GM18499 (cell line): ENCODE results near the gene LPIN3.

ENCODE experiments used
- ATAC-seq: cut with Tn5 transposase; IDR thresholded peaks from one replicate; pipeline ENCODE4 v1.9.1; 2021; ENCODE audit warnings: moderate number of reproducible peaks; ENCODE audit not compliant: insufficient read depth, unreplicated experiment

Gene LPIN3

DNA sequence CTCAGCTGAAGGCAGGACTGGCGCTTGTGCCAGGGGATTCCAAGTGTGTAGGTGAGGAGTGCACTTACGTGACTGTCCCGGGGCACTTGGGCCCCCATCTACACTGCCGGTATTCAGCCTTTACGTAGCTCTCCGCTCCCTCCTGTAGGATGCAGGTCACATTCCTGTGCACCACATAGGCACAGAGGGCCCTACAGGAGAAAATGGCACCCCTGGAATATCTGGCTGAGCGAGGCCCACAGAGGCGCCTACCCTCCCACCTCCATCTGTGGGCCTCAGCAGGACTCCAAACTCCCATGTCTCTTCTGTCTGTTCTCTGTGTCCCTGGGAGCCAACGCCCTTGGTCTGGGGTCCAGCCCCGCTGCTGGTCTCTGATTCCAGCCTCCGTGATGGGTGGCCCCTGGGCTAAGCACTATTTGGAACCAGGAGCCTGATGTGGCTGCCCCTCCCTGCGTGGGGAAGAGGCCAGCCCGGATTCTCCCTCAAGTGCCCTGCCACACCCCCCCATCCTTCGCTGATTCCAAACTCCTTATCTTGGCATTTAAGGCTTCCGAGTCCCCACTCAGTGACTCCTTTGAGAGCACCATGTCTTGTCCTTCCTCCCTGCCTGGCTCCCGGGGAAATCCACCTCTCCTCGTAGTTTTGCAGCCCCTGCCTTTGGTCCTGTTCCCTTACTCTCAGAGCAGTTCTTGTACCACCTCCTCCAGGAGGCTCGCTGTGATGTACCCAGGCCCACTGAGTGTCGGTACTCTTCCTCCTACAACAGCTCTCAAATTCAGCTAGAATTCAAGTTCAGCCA is 24.5 kb downstream of the LPIN3 start:
- no peak for ATAC-seq

GRCh38 chr20:41365777-41366545 is 25.3 kb downstream of the LPIN3 start:
- no peak for ATAC-seq

GRCh38 chr20:41366546-41367392 is 26.1 kb downstream of the LPIN3 start, which contains the start of gene EMILIN3:
Gene EMILIN3 (minus strand): TSS chr20:41366818. CDS start chr20:41366634, 184 bp downstream.
- ATAC-seq, result no peak

- ATAC-seq, result no peak
Measured at GRCh38 chr20:41367393-41367695, 26.7 kb downstream of the LPIN3 start.

- no peak for ATAC-seq
Measured at GRCh38 chr20:41367956-41368355, 27.3 kb downstream of the LPIN3 start.

DNA sequence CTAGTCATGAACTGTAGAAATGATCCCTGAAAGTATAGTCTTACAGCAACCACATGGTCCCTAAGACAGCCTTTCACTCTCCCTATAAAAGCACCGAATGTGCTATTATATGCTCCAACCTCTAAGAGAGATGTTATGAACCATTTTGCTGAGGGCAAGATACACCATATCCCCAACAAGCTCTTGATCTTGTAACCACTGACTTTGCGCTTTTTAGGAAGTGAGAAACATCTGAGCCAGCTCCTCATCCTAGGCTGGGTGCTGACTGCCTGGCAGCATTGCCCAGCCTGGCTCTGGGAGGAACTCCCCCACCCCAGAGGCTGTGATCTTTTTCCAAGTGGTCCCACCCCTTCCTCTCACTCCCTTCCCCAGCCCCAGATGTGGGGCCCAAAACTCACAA is 29.1 kb downstream of the LPIN3 start:
- ATAC-seq, result no peak

DNA sequence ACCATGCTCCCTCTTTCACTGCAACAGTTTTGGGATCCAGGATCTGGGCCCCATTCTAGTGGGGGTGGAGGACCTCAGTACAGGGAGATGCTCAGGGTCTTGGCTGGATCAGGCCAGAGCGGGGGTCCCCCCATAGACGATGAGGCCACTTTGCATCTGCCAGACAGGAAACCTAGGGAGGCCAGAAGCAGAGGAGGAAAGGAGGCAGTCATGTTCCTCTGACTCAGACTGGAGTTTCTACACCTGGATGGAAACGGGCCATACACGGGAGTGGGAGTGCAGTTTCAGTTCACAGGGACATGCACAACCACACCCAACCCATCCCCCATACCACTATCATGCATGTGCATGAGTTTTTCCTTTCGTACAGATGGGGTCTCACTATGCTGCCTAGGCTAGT is 29.6 kb downstream of the LPIN3 start:
- ATAC-seq, result no peak

GRCh38 chr20:41371371-41371770 is 30.8 kb downstream of the LPIN3 start:
- no peak for ATAC-seq

DNA sequence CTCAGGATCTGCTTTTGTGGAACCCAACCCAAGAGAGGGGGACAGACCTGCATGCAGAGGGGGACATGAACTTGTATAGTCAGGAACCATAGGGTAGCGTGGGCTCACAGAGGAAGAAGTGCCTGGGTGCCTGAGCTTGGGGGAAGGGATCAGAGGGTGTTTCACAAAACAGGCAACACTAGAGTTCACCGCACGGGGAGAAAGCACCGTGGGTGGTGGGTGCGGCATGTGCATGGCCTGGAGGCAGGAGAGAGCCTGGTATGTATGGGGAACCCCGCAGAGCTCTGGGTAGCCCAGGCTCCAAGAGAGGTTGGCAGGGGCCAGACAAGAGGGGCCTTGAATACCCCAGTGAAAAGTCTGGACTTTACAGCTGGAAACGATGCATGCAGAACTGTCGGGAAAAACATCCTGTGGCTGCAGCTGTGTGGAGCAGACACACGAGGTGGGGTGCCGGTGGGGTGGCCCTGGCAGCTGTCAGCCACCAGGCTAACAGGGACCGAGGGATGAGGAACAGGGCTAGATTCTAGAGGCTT is 32.7 kb downstream of the LPIN3 start:
- no peak for ATAC-seq

GRCh38 chr20:41373931-41374920 is 33.6 kb downstream of the LPIN3 start:
- no peak for ATAC-seq

DNA sequence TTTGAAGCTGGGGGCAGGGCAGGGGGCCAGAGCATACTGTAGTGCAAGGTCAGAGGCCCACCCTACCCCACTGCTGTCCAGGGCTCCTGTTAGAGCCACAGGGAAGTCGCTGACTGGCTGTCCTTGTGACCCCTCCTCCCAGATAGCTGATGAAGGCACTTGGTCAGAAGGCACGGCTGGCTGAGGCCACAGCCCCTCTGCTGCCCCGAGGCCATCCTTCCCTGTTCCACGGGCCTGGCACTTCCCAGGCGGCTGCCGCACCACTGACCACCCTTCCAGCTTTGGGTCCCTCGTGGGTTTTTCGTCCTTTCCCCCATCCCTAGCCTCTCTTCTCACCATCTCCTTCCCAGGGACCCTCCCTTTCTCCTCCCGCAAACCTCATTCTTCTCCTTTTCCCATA is 35.2 kb downstream of the LPIN3 start:
- no peak for ATAC-seq

GRCh38 chr20:41376349-41376748 is 35.7 kb downstream of the LPIN3 start:
- ATAC-seq, result no peak

DNA sequence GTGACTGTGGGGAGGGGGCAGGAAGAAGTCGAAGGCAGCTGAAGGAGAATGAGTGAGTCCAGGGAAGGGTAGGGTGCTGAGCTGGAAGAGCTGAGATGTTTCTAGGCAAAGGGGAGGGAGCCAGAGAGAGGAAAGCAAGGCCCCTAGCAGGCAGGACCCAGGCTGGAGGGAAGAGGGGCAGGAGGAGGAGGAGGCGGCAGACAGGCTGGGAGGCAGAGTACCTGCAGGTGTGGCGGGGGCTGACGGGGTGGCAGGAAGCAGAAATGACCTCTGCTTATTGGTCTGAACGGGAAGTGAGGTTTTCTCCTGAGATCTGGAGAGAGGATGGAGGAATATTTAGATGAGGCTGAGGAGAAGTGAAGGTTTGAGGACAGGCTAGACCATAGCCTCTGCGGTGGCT is 36.7 kb downstream of the LPIN3 start:
- ATAC-seq, result no peak

- ATAC-seq, result no peak
Measured at GRCh38 chr20:41379551-41379950, 38.9 kb downstream of the LPIN3 start.

DNA sequence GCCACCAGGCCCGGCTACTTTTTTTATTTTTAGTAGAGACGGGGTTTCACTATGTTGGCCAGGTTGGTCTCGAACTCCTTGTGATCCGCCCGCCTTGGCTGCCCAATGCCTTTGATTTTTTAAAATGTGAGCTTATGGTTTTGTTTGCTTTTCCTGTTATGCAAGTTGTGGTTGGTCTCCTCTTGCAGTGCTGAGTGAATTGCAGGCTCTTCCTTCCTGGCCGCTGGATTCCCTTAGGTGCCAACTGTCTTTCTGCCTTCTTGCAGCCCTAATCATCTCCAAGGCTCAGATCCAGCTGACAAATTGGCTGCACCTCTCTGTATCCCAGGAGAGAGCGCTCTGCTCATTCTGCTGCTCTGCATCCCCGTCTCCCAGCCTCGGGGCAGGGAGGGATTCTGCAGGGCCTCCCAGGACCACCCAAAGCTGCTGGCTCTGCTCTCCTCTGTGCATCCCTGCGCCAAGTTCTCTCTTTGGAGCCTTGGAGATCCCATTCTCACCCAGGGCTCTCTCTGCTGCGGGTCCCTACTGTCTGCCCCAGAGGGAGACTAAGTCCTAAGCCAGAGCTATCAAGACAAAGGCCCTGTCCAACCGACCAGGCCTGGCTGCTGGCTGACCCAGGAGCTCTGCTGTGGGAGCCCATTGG is 40.1 kb downstream of the LPIN3 start:
- no peak for ATAC-seq

GRCh38 chr20:41382791-41383305 is 42.2 kb downstream of the LPIN3 start:
- ATAC-seq, result no peak

GRCh38 chr20:41386502-41387427 is 46.1 kb downstream of the LPIN3 start:
- no peak for ATAC-seq

GRCh38 chr20:41387444-41387851 is 46.8 kb downstream of the LPIN3 start:
- no peak for ATAC-seq
